Activated CD8-positive, alpha-beta memory T cell treated with anti-CD3 and anti-CD28 coated beads, Interleukin-2, amount 50 U/mL, for 48 hours (primary cell): ENCODE measurements around the gene GNPDA2.
A peak's percentile ranks its signal among the peaks of the same experiment; 100 is the strongest.
"Not testable (repeated sequence)": the region's sequence is repeated elsewhere in the genome, so short reads cannot be mapped to it uniquely, and the experiment has no call there.

Experiments used
- DNase-seq: peaks from one replicate; pipeline ENCODE4 v3.0.0-alpha.2; 2020

Gene GNPDA2

DNA sequence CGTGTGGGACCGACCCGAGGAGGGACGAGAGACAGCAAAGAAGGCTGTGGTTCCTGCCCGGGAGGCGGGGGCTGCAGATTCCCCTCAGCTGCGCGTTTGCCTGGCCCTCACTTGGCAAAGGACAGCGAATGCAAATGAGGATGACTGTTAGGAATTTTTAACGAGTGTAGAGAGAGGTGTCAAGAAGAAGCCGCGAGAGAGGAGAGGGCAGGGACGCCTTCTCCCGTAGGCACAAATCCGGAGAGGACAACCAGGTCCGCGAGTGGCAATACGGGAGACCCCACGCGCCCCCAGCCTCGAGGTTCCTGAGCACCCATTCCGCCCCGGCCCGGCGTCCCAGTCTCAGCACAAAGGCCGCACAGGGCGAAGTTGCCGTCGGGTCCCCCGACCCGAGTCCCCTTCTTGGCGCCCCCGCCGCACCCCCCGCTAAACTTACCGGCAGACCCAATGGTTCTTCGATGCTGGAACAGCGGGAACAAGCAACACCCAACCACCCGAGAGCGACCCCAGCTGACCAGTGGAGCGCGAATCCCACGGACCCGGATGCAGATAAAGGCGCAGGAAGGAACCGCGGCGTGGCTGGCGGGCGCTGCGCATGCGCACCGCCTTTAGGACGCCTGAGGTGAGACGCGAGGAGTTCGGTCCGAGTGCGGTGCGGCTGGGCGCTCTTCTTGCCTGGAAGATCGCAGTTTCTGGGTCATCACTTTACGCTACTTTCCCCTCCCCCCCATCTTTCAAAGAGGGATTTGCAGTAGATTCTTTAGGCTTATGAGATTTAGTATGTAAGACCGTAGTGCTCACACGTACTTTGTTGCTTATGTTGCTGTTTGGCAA is at the start of gene GNPDA2:
Gene GNPDA2, minus strand, starts transcription at position 519 of the 834 bp plus-strand sequence. CDS start 4,349 bp downstream, outside the sequence.
- peak; percentile 89 for DNase-seq

DNA sequence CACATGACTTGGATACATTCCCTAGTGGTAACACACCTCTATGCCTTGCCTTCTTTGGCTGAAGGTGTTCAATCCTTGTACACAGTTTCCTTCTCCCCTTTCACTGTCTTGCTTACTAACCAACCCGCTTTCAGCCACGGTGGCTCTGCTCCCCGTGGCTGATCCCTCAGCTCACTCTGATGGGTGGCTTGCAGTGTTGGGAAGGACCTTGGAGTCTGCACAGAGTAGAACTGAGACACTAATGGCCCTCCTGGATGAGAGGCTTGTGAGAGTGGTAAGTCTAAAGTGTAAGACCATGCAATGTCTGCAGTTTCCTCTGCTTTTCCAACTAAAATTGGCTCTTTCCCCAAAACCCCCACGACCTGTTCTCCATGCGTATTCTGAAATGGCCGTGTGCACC is 46.0 kb upstream of the GNPDA2 start:
- no peak for DNase-seq

DNA sequence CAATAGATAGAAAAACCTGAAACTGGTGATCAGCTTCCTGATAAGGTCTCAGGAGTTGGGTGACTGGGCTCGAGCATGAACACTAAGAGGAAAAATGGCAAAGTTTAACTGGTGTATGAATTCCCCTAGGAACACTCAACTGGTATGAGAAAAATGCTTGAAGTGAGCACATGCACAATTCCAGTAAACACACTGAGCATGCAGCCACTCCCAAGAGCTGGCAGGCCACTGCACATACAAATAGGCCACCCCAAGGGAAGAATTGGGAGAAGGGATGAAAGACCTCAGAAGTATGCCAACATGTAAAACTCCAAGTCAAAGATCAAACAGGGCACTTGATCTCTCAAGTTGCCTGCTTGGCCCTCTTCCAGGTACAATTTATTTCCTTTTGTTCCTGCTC is 45.4 kb upstream of the GNPDA2 start:
- DNase-seq = no peak

- DNase-seq = no peak
These were observed 40.1 kb upstream of the GNPDA2 start for GRCh38 chr4:44766453-44766852.

DNA sequence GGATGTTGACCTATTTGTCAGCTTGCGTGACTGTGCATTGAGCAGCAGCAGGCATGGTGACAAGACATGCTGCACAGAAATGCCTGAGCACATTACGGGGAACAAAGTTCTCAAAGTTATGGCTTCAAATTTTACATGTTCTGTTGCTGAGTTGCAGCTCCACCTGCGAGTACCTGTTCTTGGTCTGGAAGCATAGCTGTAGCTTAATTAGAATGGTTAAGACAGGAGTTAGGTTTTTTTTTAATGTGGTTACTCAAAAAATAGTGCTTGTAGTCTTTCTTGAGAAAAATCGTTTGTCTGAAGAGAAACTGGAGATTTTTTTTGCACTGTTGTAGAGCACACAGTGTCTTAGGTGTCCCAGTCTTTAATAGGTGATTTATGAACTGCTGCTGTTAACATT is 38.8 kb upstream of the GNPDA2 start:
- no peak for DNase-seq

- no peak for DNase-seq
These were observed 35.0 kb upstream of the GNPDA2 start for GRCh38 chr4:44761306-44761705.

DNA sequence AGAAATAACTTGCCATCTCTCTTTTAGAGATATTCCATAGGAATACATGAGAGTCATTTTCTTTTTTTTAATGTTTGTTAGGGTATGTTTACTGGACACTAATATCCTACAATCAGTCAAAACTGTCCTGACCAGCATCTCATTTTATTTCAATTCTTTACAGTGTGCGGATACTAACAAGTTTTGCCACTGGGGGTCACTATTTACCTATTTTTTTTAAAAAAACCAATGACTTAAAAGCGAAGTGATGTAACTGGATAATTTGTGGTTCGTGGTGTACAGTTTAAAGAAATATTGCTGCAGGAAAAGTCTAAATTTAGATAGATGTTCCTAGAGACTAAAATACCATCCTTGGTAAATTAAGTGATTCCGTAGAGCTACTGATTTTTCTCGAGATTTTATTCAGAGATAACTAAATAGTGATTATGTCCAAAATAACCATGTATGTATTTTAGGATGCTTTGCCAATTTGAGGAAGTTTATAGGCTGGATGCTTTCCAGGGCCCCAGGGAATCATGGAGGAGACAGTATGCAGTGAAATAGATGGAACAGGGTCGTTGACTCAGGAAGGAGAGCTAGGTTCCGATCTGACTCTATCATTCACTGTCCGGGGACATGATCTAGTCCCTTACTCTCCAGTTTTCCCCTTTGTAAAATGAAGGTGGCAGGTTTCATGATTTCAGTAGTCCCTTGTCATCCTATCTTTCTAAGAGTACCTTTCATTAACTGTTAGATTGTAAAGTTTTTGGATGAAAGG is 34.0 kb upstream of the GNPDA2 start:
- no peak for DNase-seq

GRCh38 chr4:44756559-44756958 is 30.2 kb upstream of the GNPDA2 start:
- no peak for DNase-seq

DNA sequence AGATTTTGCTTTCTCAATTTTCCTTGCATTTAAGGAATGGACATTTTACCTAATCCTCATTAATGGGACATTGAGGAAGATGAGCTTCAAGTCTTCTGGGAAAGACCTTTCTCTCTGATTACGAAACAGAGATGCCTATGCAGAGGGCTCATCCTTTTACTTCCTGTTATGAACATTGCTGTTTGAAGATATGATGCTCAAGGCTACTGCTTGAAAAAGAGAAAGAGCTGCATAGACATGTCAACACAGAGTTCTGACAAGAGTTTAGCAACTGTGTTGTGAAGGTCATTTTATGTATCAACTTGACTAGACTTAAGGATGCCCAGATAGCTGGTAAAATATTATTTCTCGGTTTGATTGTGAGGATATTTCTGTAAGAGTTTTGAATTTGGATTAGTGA is 13.8 kb upstream of the GNPDA2 start:
- no peak for DNase-seq

GRCh38 chr4:44738615-44739014 is 12.3 kb upstream of the GNPDA2 start:
- no peak for DNase-seq

DNA sequence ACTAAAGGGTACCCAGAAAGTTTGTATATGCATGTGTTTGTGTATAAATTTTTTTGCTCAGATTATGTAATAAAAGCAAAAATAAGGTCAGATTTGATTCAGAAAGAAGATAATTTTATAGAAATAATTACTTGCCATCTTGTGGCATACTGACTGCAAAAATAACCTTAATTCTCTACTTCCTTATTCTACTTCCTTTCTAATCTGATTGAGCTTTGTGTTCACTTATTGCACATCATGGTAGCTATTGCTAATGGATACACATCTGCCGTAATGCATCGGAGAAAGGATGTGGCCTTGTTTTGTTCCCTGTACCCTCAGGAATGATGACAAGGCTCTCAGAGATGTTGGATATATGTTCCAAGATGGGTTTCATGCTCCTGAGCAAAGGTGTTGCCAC is 10.5 kb upstream of the GNPDA2 start:
- no peak for DNase-seq

DNA sequence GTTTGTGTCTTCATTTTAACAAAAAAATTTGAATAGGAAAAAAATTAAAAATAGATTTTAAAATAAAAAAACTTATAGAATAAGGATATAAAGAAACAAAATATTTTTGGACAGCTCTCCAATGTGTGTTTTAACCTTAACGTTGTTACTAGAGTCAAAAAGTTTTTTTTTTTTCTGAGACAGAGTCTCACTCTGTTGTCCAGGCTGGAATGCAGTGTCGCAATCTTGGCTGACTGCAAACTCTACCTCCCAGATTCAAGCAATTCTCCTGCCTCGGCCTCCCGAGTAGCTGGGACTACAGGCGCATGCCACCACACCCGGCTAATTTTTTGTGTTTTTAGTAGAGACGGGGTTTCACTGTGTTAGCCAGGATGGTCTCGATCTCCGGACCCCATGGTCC is 2.3 kb upstream of the GNPDA2 start:
- not testable (repeated sequence) for DNase-seq

DNA sequence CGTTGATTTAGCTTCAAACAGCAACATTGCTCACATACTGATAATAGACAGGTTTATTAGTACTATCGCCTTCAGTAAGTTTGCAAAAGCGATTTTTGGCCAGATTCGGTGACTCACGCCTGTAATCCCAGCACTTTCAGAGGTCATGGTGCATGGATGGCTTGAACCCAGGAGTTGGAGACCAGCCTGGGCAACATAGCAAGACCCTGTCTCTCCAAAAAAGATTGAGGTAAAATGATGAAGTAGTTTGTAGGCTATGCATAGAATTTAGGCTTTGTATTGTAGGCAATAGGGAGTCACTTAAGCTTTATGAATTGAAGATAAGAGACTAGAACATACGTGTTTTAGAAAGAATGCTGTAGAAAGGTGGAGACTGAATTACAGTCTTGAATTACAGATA is 1.1 kb upstream of the GNPDA2 start:
- no peak for DNase-seq

DNA sequence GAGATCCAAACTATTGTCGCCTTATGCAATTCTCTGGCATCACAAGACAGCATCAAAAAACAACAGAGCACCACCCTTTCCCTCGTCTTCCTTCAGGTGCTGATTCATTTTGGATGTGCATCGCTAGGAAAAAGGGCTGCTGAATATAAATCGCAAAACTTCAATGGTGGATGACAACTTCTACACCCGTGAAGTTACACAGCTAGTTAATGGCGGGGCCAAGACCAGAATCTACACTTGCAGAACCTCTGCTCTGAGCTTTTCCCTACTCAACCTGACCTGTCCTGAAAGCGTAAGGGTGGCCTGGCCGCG is 674 bp downstream of the GNPDA2 start:
- no peak for DNase-seq

GRCh38 chr4:44725166-44725565 is 1.2 kb downstream of the GNPDA2 start:
- no peak for DNase-seq

DNA sequence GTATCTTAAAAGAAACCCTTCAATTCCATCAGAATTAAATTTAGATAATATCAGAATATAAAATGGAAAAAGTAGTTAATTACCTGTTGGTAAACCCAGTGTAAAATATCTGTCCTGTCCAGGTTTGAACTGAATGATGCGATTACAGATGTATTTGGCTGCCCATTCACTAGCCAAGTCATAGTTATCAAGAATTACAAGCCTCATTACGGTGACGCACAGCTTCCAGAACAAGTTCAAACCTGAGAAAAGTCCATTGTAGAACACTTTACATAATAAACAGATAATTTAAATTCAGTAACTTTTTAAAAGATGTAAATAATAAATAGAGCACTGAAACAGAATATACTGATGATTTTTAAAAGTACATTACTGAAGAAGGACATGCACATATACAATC is 4.4 kb downstream of the GNPDA2 start:
- DNase-seq = no peak

DNA sequence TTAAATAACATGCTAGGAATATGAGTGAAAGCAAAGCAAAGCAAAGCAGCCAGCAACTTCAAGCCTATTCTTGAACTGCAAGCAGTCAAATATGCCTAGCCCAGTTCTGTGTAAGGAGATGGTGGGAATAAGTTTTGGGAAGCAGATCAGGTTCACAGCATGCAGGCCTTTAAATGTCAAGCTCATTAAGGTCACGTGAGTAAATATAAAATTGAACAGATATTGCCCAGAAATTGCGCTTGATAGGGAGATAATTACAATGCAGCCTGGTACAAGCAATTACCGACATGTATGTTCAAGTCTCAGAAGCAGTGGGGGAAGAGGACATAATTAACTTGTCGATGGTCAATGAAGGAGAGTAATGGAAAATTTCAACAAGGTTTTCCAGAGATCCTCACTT is 6.0 kb downstream of the GNPDA2 start:
- no peak for DNase-seq

- no peak for DNase-seq
These were observed 9.8 kb downstream of the GNPDA2 start for GRCh38 chr4:44716597-44716996.

DNA sequence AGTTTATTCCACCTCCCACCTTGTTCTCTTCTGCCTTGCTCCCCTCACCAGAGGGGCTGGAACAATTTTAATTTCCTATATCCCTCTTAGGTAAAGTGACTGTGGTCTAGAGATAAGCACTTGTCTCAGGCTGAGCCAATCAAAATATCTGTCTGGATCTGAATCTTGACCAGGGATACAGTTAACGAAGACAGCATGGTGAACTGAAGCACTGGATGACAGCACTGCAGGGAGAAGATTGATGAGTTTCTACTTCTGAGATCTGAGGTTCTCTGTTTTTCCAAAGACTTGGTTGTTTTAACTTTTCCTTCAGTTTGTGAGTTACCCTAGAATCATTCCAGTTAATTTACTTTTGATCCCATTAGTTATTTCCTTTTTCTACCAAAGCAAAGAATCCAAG is 13.2 kb downstream of the GNPDA2 start:
- no peak for DNase-seq

DNA sequence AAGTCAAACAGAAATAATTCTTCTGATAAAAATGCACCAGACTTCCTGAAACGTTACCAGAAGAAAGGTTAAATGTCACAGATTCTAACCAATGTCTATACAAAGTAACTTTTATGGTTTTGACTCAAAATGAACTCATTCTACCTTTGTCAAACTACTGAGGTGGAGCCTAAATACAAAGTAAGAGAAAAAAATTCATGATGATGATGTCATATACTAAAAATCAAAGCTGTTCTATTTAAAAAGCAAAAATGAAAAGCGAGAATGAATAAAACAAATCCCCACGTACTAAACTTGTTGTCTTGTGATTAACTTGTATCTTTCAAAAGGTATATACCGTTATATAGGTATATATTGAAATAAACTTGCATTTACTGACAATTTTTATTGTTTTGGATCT is 21.7 kb downstream of the GNPDA2 start:
- no peak for DNase-seq

- no peak for DNase-seq
These were observed 25.3 kb downstream of the GNPDA2 start for GRCh38 chr4:44701037-44701436.

GRCh38 chr4:44700427-44700826 is 25.9 kb downstream of the GNPDA2 start:
- DNase-seq = no peak

DNA sequence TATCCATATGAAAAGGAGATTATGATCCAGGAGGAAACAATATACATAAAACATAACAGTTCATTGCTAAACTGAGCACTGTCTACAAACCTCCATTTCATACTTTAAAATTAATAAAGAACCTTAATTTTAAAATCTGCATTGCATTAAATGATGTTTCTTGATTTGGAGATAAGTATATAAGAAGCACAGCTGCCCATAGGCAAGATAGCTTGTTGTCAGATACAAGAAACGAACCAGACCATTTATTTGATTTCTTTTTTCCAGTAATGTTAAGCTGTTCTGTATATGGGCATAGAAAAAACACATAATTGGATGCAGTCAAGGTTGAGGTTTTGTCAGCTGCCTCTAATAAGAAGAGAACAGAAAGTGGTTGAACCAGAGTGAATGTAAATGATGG is 41.7 kb downstream of the GNPDA2 start:
- no peak for DNase-seq

GRCh38 chr4:44679060-44679459 is 47.3 kb downstream of the GNPDA2 start:
- DNase-seq = no peak
